Measurements from ENCODE around the gene ARID3A.

Gene ARID3A

GRCh38 chr19:913080-913748, 12.6 kb upstream of the ARID3A start, which contains the start of gene R3HDM4:
TSS of gene R3HDM4 (minus strand) at chr19:913219. CDS start at chr19:913157, 62 bp downstream.
- DNase-seq (ENCODE audit: low read depth), result no peak

GRCh38 chr19:916645-917322, 9.1 kb upstream of the ARID3A start:
- DNase-seq (ENCODE audit: low read depth), result no peak

- no peak for DNase-seq (ENCODE audit: low read depth)
Observed at GRCh38 chr19:917323-918151, 8.3 kb upstream of the ARID3A start, which contains the start of gene KISS1R. TSS of gene KISS1R (plus strand) at chr19:917333. CDS start at chr19:917503, 170 bp downstream.

- DNase-seq (ENCODE audit: low read depth), result no peak
Observed at GRCh38 chr19:918152-918437, 7.7 kb upstream of the ARID3A start.

GRCh38 chr19:918481-919198, 7.2 kb upstream of the ARID3A start:
- DNase-seq (ENCODE audit: low read depth), result no peak

- DNase-seq (ENCODE audit: low read depth), result no peak
Observed at GRCh38 chr19:919199-920050, 6.4 kb upstream of the ARID3A start.

- DNase-seq (ENCODE audit: low read depth), result no peak
Observed at GRCh38 chr19:920051-920864, 5.6 kb upstream of the ARID3A start.

GRCh38 chr19:924553-925086, 1.2 kb upstream of the ARID3A start:
- no peak for DNase-seq (ENCODE audit: low read depth)

GRCh38 chr19:925087-925525, 729 bp upstream of the ARID3A start:
- DNase-seq (ENCODE audit: low read depth), result no peak

- DNase-seq (ENCODE audit: low read depth), result no peak
Observed at GRCh38 chr19:926323-926588, 421 bp downstream of the ARID3A start.

- no peak for DNase-seq (ENCODE audit: low read depth)
Observed at GRCh38 chr19:926589-927350, 935 bp downstream of the ARID3A start.

GRCh38 chr19:927351-927779, 1.5 kb downstream of the ARID3A start:
- DNase-seq (ENCODE audit: low read depth), result no peak

- no peak for DNase-seq (ENCODE audit: low read depth)
Observed at GRCh38 chr19:927780-928401, 2.1 kb downstream of the ARID3A start.

- DNase-seq (ENCODE audit: low read depth), result no peak
Observed at GRCh38 chr19:928471-929202, 2.8 kb downstream of the ARID3A start.

GRCh38 chr19:929203-929890, 3.5 kb downstream of the ARID3A start:
- DNase-seq (ENCODE audit: low read depth), result no peak

- DNase-seq (ENCODE audit: low read depth), result no peak
Observed at GRCh38 chr19:929891-930258, 4.0 kb downstream of the ARID3A start.

GRCh38 chr19:931860-932647, 6.2 kb downstream of the ARID3A start:
- no peak for DNase-seq (ENCODE audit: low read depth)
